Large intestine (tissue), 3 donors: ENCODE measurements around the gene CCDC33. TPM values are rescaled to one million over a fixed set of nuclear protein-coding genes. Genes with fewer than 3 reads are reported as not detected.
"Not testable (repeated sequence)": the region's sequence is repeated elsewhere in the genome, so short reads cannot be mapped to it uniquely, and the experiment has no call there.

Source experiments
- DNase-seq, 2 donors: peaks; one replicate each; pipeline versions ENCODE4 v3.0.0 to v3.0.0-alpha.2; 2013
- H3K27ac ChIP-seq: one replicate; pipeline ENCODE4 v1.5.1; 2013; ENCODE audit warnings: low read length
- H3K27me3 ChIP-seq: 2 replicates; pipeline ENCODE4 v1.6.1; 2013; ENCODE audit warnings: low read length; ENCODE audit not compliant: control insufficient read depth, insufficient read depth
- H3K36me3 ChIP-seq: 2 replicates; pipeline ENCODE4 v1.6.1; 2013; ENCODE audit warnings: low read length; ENCODE audit not compliant: control insufficient read depth, insufficient read depth
- H3K4me1 ChIP-seq: one replicate; pipeline ENCODE4 v1.6.1; 2013; ENCODE audit warnings: low read length; ENCODE audit not compliant: control insufficient read depth, insufficient read depth
- H3K4me3 ChIP-seq: one replicate; pipeline ENCODE4 v1.5.1; 2013; ENCODE audit warnings: low read length
- H3K9me3 ChIP-seq: one replicate; pipeline ENCODE4 v1.6.1; 2013; ENCODE audit warnings: mild to moderate bottlenecking, low read depth, low read length, moderate library complexity; ENCODE audit not compliant: control insufficient read depth
- WGBS: methylation state at CpG from one replicate; pipeline ENCODE4 v1.1.5; 2013; ENCODE audit warnings: low lambda C conversion rate; ENCODE audit not compliant: insufficient coverage; 5-methylcytosine and 5-hydroxymethylcytosine counted together
- polyA plus RNA-seq: library from polyadenylated mRNA; unstranded; fragments of 120-200 nt; gene quantifications from one replicate; pipeline ENCODE4 v1.2.1, GENCODE V29; 2013

CCDC33 gene
- polyA plus RNA-seq, 1 donor = 2.2 TPM

DNA sequence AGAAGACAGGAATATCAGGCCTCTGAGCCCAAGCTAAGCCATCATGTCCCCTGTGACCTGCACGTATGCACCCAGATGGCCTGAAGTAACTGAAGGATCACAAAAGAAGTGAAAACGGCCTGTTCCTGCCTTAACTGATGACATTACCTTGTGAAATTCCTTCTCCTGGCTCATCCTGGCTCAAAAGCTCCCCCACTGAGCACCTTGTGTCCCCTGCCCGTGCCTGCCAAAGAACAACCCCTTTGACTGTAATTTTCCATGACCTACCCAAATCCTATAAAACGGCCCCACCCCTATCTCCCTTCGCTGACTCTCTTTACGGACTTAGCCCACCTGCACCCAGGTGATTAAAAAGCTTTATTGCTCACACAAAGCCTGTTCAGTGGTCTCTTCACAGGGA lies 123.2 kb downstream of the CCDC33 start:
- not testable (repeated sequence) for H3K9me3 ChIP-seq, H3K4me3 ChIP-seq, H3K27ac ChIP-seq, H3K27me3 ChIP-seq, DNase-seq, H3K36me3 ChIP-seq, H3K4me1 ChIP-seq
- 40% methylated on average over 1 of the region's 6 CpGs for WGBS

DNA sequence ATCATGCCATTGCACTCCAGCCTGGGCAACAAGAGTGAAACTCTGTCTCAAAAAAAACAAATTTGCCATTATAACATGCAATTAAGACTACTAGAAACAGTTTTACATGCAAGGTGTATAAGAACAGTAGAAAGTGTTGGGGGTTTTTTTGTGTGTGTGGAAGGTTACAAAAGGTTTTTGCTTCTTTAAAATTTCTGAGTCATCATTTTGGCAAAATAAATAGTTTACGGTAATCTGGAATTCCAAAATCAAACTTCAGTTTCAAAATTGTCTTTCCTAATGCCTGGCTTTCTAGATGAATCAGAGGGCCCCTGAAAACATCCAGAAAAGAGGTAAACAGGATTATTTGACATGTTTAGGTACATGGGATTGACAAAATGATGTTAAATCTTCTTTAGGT lies 124.7 kb downstream of the CCDC33 start:
- H3K27ac ChIP-seq, H3K9me3 ChIP-seq, H3K36me3 ChIP-seq, DNase-seq, H3K4me3 ChIP-seq, H3K4me1 ChIP-seq: not testable (repeated sequence)
- H3K27me3 ChIP-seq = peaks cover 17% of the 10 kb centered on the region
- no CpG with 5 or more reads among the region's 1 CpG for WGBS

DNA sequence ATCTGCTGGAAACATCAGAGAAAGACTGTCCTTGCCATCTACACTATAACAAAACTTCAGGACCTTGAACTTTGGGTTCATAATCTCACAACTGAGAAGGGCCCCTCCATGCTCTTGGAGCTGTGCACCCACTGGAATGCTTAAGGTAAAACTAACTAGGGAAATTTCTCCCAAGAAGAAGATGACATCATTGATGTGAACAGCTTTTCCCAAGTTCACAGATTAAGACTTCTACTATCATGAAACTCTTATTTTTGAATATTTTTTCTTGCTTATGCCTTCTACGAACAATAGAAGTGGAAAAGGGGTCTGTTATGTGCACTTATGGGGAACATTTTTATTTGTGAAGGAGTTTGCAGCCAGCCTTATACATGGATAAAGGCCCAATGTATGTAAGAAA lies 126.4 kb downstream of the CCDC33 start:
- Histone ChIP-seq H3K4me1 (no peaks in the 10 kb centered on the region), H3K36me3 (no peaks in the 10 kb centered on the region), H3K9me3 (no peaks in the 10 kb centered on the region), H3K27ac (no peak overlapping the region), H3K27me3 (peaks cover 32% of the 10 kb centered on the region), H3K4me3 (no peak overlapping the region)
- WGBS = 83% methylated on average over 1 of the region's 1 CpG
- DNase-seq = no peak

DNA sequence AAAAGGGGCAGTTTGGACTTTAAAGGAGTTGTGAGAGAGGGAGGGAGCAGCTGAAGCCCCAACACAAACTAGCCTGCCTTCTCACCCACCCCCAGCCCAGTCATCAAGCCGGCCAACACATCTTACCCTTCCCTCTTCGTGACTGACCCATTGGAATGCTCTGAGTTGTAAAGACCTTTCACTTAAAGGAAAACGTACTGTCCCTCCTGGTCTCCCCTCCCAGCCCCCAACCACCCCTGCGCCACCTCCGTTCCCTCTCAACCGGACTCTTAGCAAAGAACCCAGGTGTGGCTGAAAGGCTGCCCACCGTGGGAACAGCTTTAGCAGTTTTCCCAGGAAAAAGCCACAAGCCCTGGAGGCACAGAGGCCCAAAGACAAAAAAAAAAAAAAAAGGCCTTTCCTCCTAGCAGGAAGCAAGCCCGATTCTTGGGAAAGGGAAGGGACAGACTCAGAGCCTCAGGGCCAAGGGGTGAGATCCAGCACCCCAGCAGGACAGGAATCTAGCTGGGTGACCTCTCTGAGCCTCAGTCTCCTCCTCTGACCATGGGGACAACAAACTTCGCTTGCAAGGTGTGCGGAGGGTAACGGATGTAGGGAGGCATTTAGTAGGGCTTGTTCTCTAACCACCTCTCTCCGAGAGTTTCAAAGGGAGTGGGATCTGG lies 128.9 kb downstream of the CCDC33 start:
- Histone ChIP-seq H3K9me3 (no peaks in the 10 kb centered on the region), H3K4me1 (no peaks in the 10 kb centered on the region), H3K4me3 (peak overlapping the region; percentile 46), H3K36me3 (no peaks in the 10 kb centered on the region), H3K27me3 (peaks cover 39% of the 10 kb centered on the region), H3K27ac (no peak overlapping the region)
- DNase-seq = no peak
- no CpG with 5 or more reads among the region's 12 CpGs for WGBS

DNA sequence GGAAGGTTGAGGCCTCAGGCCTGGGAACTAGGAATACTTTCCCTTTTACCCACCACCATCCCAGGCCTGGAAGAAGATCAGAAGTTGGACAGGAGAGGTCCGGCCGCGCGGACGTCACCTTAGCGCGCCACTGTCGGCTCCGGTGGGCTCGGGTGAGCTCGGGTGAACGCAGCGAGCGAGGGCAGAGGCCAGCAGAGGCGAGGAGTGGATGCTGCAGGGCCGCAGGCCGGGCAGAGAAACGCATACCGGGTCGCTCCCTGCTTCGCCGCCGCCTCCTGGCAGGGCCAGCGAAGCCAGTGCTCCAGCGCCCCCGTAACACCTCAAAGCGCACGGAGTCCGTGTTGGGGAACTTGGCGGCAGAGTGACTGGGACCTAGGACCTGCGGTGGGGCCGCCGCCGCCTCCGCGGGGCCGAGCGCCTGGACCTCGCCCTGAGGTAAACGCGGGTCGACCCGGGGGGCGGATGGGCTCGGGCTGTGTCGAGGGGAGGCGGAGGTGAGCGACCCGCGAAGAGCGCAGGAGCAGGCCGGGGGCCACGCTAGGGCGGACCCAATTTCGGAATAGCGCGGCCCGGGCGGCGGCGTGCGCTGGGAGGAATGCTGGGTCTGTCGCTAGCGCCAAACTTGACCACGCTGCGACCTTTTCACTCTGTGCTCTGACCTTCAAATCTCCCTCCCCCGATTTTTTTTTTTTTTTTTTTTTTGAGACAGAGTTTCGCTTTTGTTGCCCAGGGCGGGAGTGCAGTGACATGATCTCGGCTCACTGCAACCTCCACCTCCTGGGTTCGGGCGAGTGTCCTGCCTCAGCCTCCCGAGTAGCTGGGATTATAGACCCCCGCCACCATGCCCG lies 129.7 kb downstream of the CCDC33 start:
- Histone ChIP-seq H3K27me3 (peaks cover 39% of the 10 kb centered on the region), H3K4me1 (no peaks in the 10 kb centered on the region), H3K27ac (no peak overlapping the region), H3K36me3 (no peaks in the 10 kb centered on the region), H3K9me3 (no peaks in the 10 kb centered on the region), H3K4me3 (peak overlapping the region; percentile 46)
- DNase-seq = peak; percentile 48 to 59
- no CpG with 5 or more reads among the region's 75 CpGs for WGBS

DNA sequence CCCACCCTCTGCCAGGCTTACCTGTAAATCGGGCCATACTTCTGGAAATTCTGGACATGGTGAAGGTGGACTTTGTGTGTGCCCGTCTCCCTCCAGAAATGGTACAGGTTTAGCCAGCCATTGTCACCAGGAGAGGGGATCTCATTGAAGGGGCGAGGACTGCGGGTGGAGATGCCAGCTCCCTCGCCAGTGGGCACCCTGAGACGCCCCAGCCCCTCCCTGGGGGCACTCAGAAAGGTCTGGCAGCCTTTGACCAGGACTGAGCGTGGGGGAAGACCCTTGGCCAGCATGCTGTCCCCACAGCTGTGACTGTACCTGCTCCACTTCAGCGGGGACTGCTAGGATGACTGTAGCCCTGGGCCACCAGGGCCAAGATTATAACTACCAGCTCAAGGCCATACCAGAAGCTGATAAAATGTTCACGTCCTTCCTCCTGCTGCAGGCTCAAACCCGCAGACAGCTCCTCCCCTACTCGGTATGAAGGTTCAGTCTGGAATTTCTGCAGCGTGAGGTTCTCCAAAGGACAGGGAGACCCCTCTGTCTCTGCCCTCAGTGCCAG lies 131.2 kb downstream of the CCDC33 start, which contains the start of gene CYP11A1:
Gene CYP11A1, minus strand, starts transcription at position 351 of the 559 bp plus-strand sequence. Its CDS starts 61 bp downstream, at position 290.
- H3K4me3 ChIP-seq = no peak within 1 kb of the TSS
- no peak for DNase-seq
- peaks cover 44% of the 10 kb centered on the region for H3K27me3 ChIP-seq
- H3K36me3 ChIP-seq = no peaks in the 10 kb centered on the region
- no peaks in the 10 kb centered on the region for H3K9me3 ChIP-seq
- WGBS = no CpG with 5 or more reads among the region's 12 CpGs
- H3K4me1 ChIP-seq = no peaks in the 10 kb centered on the region
- H3K27ac ChIP-seq = no peak within 1 kb of the TSS

DNA sequence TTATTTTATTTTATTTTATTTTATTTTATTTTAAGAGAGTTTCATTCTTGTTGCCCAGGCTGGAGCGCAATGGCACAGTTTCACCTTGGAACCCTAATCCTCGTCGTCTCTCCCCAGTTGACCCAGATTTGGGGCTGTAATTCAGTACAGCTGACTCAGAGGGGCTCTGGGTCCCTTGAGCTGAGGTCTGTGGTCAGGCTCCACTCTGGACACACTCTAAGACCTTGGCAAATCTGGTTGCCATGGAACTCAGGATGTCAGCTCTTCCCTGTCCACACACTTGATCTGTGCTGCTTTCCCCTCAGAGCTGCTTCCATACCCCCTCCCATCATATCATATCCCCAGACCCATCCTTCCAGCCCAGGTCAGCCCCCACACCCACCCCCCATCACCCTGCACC lies 132.0 kb downstream of the CCDC33 start:
- peaks cover 49% of the 10 kb centered on the region for H3K27me3 ChIP-seq
- H3K36me3 ChIP-seq = no peaks in the 10 kb centered on the region
- WGBS = 100% methylated on average over 1 of the region's 3 CpGs
- DNase-seq = no peak
- no peaks in the 10 kb centered on the region for H3K9me3 ChIP-seq
- H3K4me1 ChIP-seq = no peaks in the 10 kb centered on the region
- H3K4me3 ChIP-seq = no peak overlapping the region
- no peak overlapping the region for H3K27ac ChIP-seq

DNA sequence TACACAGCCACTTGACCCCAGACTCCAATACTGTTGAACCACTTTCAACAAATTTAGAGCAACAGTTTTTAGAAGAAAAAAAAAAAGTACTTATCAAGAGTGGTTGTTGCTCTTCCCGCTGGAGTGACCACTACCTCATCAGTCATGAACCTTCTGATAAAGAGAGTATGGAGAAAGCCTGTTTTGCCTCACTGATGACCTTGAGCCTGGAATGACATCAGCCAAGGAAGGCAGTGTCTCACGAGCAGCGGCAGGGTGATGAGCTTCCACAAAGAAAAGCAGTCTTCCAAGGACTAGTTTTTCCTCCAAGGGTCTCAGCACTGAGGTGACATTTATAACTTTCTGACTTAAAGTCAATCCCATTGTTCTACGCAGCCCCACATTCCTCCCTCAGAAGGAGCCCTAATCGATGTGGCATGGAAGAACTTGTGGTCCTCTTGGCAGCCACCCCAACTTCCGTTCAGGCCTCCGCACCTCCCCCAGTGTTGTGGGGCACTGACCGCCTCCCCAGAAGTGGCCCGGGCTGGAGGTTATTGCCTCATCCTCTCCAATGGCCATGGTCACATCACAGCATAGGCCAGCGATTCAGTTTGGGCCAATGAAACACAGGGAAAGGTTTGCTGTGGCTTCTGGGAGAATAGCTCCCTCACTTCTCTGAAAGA lies 133.1 kb downstream of the CCDC33 start:
- DNase-seq = no peak
- peaks cover 46% of the 10 kb centered on the region for H3K27me3 ChIP-seq
- H3K27ac ChIP-seq = no peak overlapping the region
- H3K36me3 ChIP-seq = no peaks in the 10 kb centered on the region
- H3K9me3 ChIP-seq = no peaks in the 10 kb centered on the region
- H3K4me3 ChIP-seq = no peak overlapping the region
- no CpG with 5 or more reads among the region's 10 CpGs for WGBS
- H3K4me1 ChIP-seq = no peaks in the 10 kb centered on the region

DNA sequence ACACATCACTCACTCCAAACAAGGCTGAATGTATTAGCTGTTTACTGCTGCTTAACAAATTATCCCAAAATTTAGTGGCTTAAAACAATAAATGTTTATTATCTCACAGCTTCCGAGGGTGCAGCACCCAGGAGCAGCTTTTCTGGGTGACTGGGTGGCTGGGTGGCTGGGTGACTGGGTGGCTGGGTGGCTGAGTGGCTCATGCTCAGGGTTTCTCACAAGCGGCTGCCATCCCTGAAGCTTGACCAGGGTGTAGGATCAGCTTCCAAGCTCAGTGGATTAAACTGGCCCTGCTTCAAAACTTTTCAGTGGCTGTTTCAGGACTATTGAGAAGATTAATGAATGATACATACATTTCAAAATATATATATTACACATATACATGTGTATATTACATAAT lies 133.6 kb downstream of the CCDC33 start:
- no CpG with 5 or more reads among the region's 2 CpGs for WGBS
- Histone ChIP-seq H3K27me3 (peaks cover 43% of the 10 kb centered on the region), H3K4me3 (no peak overlapping the region), H3K36me3 (no peaks in the 10 kb centered on the region), H3K27ac (no peak overlapping the region), H3K4me1 (peaks cover 4% of the 10 kb centered on the region), H3K9me3 (no peaks in the 10 kb centered on the region)
- no peak for DNase-seq

DNA sequence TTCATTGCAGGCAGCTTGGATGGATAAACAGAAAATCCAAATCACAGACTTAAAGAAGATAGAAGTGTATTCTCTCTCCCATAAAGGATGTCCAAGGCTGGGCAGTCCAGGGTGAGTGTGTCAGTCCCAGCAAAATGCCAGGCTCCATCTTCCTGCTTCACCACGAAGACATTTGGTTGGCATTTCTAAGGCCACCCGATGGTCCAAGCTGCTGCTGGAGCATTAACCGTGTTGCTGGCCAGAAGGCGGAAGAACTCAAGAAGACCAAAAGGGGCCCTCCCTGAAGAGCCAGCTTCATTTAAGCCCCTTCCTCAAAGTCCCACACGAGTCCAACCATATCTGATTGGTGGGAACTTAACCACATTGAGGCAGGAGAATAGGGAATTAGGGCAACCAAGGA lies 134.3 kb downstream of the CCDC33 start:
- H3K4me3 ChIP-seq = no peak overlapping the region
- H3K27ac ChIP-seq = no peak overlapping the region
- H3K36me3 ChIP-seq = no peaks in the 10 kb centered on the region
- no peak for DNase-seq
- H3K27me3 ChIP-seq = peaks cover 40% of the 10 kb centered on the region
- no peaks in the 10 kb centered on the region for H3K9me3 ChIP-seq
- H3K4me1 ChIP-seq = peaks cover 8% of the 10 kb centered on the region
- WGBS = no CpG with 5 or more reads among the region's 5 CpGs
